GM21619 (cell line): ENCODE results near the gene CAPN2.

Experiments
- ATAC-seq: cut with Tn5 transposase; IDR thresholded peaks from one replicate; pipeline ENCODE4 v1.9.1; 2021; ENCODE audit not compliant: unreplicated experiment

Gene CAPN2

DNA sequence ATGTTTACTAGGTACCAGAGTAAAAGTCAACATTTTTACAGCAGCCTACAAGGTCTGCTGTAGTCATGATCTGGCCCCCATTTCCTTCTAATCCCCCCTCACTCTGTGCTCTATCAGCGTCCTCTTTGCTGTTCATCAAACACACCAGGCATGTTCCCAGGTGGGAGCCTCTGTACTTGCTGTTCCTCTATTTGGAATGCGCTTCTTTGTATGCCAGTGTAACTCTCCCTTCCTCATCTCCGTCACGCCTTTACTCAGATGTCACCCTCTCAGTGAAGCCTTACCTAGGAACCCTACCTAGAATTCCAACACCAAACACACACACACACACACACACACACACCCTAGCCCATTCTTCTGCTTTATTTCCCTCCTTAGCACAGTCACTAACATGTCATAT is 112.4 kb downstream of the CAPN2 start:
- no peak for ATAC-seq
